ENCODE results near the gene ARSB.
"Not testable (repeated sequence)": the region's sequence is repeated elsewhere in the genome, so short reads cannot be mapped to it uniquely, and the experiment has no call there.

Gene ARSB

DNA sequence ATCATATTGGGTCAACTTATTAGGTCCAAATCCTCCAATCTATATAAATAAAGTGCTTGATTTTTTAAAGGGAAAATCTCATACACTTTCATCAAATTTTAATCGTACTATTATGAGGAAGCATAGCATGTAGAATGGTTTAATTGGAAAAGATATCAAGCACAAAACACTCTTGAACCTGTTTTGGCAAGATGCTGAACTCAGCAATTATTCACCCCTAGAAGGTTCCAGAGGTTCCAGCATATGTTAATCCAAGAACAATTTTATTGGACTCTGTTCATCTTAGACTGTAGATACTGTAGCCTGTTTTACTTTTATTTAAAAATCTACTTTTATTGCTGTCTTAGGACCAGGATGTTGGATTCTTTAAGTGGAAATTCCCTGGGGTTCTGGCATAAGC is 244.1 kb downstream of the ARSB start:
- H3K4me3 ChIP-seq (ENCODE audit: low read length) = no peak overlapping the region
- DNase-seq (ENCODE audit: low read depth) = no peak
- TF ChIP-seq, protein P1, sequence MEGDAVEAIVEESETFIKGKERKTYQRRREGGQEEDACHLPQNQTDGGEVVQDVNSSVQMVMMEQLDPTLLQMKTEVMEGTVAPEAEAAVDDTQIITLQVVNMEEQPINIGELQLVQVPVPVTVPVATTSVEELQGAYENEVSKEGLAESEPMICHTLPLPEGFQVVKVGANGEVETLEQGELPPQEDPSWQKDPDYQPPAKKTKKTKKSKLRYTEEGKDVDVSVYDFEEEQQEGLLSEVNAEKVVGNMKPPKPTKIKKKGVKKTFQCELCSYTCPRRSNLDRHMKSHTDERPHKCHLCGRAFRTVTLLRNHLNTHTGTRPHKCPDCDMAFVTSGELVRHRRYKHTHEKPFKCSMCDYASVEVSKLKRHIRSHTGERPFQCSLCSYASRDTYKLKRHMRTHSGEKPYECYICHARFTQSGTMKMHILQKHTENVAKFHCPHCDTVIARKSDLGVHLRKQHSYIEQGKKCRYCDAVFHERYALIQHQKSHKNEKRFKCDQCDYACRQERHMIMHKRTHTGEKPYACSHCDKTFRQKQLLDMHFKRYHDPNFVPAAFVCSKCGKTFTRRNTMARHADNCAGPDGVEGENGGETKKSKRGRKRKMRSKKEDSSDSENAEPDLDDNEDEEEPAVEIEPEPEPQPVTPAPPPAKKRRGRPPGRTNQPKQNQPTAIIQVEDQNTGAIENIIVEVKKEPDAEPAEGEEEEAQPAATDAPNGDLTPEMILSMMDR (conservative IDR thresholded peaks at IDR 0.05; ENCODE audit: low read length) = no peak

GRCh38 chr5:78738693-78739300 is 246.3 kb downstream of the ARSB start:
- TF ChIP-seq, protein P1 (conservative IDR thresholded peaks at IDR 0.05; ENCODE audit: low read length) = no peak
- DNase-seq (ENCODE audit: low read depth) = no peak

GRCh38 chr5:78738104-78738503 is 247.0 kb downstream of the ARSB start:
- TF ChIP-seq, protein P1 (conservative IDR thresholded peaks at IDR 0.05; ENCODE audit: low read length) = no peak
- no peak overlapping the region for H3K4me3 ChIP-seq (ENCODE audit: low read length)
- DNase-seq (ENCODE audit: low read depth) = no peak

More at GRCh38 chr5:78738693-78739300, 246.3 kb downstream of the ARSB start:
- no peak overlapping the region for H3K4me3 ChIP-seq (ENCODE audit: low read length)

- TF ChIP-seq, protein P1 (conservative IDR thresholded peaks at IDR 0.05; ENCODE audit: low read length) = no peak
- DNase-seq (ENCODE audit: low read depth) = no peak
- H3K4me3 ChIP-seq (ENCODE audit: low read length) = no peak overlapping the region
Measured at GRCh38 chr5:78735834-78736463, 249.2 kb downstream of the ARSB start.

- TF ChIP-seq, protein P1 (conservative IDR thresholded peaks at IDR 0.05; ENCODE audit: low read length) = no peak
- no peak for DNase-seq (ENCODE audit: low read depth)
- no peak overlapping the region for H3K4me3 ChIP-seq (ENCODE audit: low read length)
Measured at GRCh38 chr5:78734950-78735349, 250.2 kb downstream of the ARSB start.

DNA sequence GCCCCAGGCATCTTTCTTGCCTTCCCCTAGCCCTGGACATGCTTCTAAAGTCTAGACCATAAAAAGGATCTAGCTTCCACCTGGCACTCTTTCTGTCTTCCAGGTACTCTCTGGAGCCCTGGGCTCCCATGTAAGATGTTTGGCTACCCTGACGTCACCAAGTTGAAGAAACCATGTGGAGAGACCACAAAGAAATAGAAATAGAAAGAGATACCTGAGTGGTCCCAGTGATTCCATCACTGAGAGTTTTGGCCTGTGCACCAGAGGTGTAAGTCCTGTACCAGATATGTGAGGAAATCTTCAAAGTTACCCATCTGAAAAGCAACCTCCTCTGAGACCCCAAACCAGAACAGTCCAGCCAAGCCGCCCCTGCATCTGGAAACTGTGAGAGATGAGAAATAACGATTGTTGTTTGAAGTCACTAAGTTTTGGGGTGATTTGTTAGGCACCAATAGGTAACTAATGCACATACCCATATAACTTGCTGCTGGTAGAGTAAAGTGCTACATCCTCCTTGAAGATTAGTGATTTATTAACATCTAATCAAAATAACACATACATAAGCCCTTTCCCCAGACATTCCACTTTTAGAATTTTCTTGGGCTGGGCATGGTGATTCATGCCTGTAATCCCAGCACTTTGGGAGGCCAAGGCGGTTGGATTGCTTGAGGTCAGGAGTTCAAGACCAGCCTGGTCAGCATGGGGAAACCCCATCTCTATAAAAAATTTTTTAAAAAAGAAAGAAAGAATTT is 250.8 kb downstream of the ARSB start:
- TF ChIP-seq, protein P1 (conservative IDR thresholded peaks at IDR 0.05; ENCODE audit: low read length) = no peak
- H3K4me3 ChIP-seq (ENCODE audit: low read length) = no peak overlapping the region
- no peak for DNase-seq (ENCODE audit: low read depth)

GRCh38 chr5:78732721-78733120 is 252.4 kb downstream of the ARSB start:
- DNase-seq (ENCODE audit: low read depth); H3K4me3 ChIP-seq (ENCODE audit: low read length): not testable (repeated sequence)

Measured in AG10803 (cell line).